ENCODE measurements around the gene GGCX. TPM values are rescaled to one million over a fixed set of nuclear protein-coding genes. Genes with fewer than 3 reads are reported as not detected.
"Not testable (repeated sequence)": the region's sequence is repeated elsewhere in the genome, so short reads cannot be mapped to it uniquely, and the experiment has no call there.

Gene GGCX
- 31.6 and 47.0 TPM in 2 replicates for total RNA-seq (2014; rRNA removed; shearing (Covaris generic); ENCODE audit: low replicate concordance)

GRCh38 chr2:85561280-85562212, at the start of gene GGCX:
GGCX (minus strand) TSS chr2:85561493; CDS start chr2:85561428, 65 bp downstream.
- peak within 1 kb of the TSS; percentile 72 for H3K4me3 ChIP-seq (ENCODE audit: low read length)

GRCh38 chr2:85607268-85608215, 46.2 kb upstream of the GGCX start:
- no peak overlapping the region for H3K9ac ChIP-seq (ENCODE audit: low read length)
- H3K36me3 ChIP-seq (ENCODE audit: insufficient read depth, low read length), result peaks cover 13% of the 10 kb centered on the region; the same call in 1 of the 2 replicates
- H3K4me1 ChIP-seq (ENCODE audit: low read length), result peaks cover 27% of the 10 kb centered on the region
- no peaks in the 10 kb centered on the region for H4K20me1 ChIP-seq (ENCODE audit: insufficient read depth, low read depth, low read length)
- no peak overlapping the region for H2AFZ ChIP-seq (ENCODE audit: low read length)
- H3K9me2 ChIP-seq (replicated peaks; ENCODE audit: insufficient read depth, low read length), result no peaks in the 10 kb centered on the region
- no peaks in the 10 kb centered on the region for H3K9me3 ChIP-seq (ENCODE audit: low read length)
- no peak overlapping the region for H3K4me2 ChIP-seq (ENCODE audit: low read depth, low read length, poor library complexity, severe bottlenecking)
- H3K4me3 ChIP-seq (ENCODE audit: low read length), result no peak overlapping the region
- H3K27me3 ChIP-seq (ENCODE audit: low read length), result no peaks in the 10 kb centered on the region
- H3K79me2 ChIP-seq (ENCODE audit: low read length), result peaks cover 34% of the 10 kb centered on the region
- DNase-seq, result no peak
- no peak overlapping the region for H3K27ac ChIP-seq (ENCODE audit: low read length)

More at GRCh38 chr2:85561280-85562212, at the start of gene GGCX:
- peak within 1 kb of the TSS; percentile 58 for H3K27ac ChIP-seq (ENCODE audit: low read length)
- H3K9me2 ChIP-seq (replicated peaks; ENCODE audit: insufficient read depth, low read length), result no peaks in the 10 kb centered on the region
- peak within 1 kb of the TSS; percentile 99 for H3K4me2 ChIP-seq (ENCODE audit: low read depth, low read length, poor library complexity, severe bottlenecking)
- no peaks in the 10 kb centered on the region for H3K9me3 ChIP-seq (ENCODE audit: low read length)
- peak within 1 kb of the TSS; percentile 31; the same call in 1 of the 2 replicates for H2AFZ ChIP-seq (ENCODE audit: low read length)
- no peaks in the 10 kb centered on the region for H4K20me1 ChIP-seq (ENCODE audit: insufficient read depth, low read depth, low read length)
- peak; percentile 100 for DNase-seq
- H3K9ac ChIP-seq (ENCODE audit: low read length), result peak within 1 kb of the TSS; percentile 80
- H3K4me1 ChIP-seq (ENCODE audit: low read length), result peaks cover 29% of the 10 kb centered on the region
- H3K36me3 ChIP-seq (ENCODE audit: insufficient read depth, low read length), result peaks cover 11% of the 10 kb centered on the region
- H3K27me3 ChIP-seq (ENCODE audit: low read length), result no peaks in the 10 kb centered on the region
- H3K79me2 ChIP-seq (ENCODE audit: low read length), result peaks cover 34% of the 10 kb centered on the region

- no peaks in the 10 kb centered on the region for H4K20me1 ChIP-seq (ENCODE audit: insufficient read depth, low read depth, low read length)
- H3K4me1 ChIP-seq (ENCODE audit: low read length), result peaks cover 29% of the 10 kb centered on the region
- DNase-seq, result no peak
- H3K9me2 ChIP-seq (replicated peaks; ENCODE audit: insufficient read depth, low read length), result no peaks in the 10 kb centered on the region
- H3K79me2 ChIP-seq (ENCODE audit: low read length), result peaks cover 22% of the 10 kb centered on the region
- no peaks in the 10 kb centered on the region for H3K27me3 ChIP-seq (ENCODE audit: low read length)
- no peak overlapping the region for H3K27ac ChIP-seq (ENCODE audit: low read length)
- H3K4me2 ChIP-seq (ENCODE audit: low read depth, low read length, poor library complexity, severe bottlenecking), result no peak overlapping the region
- no peak overlapping the region for H3K4me3 ChIP-seq (ENCODE audit: low read length)
- no peak overlapping the region for H2AFZ ChIP-seq (ENCODE audit: low read length)
- H3K9me3 ChIP-seq (ENCODE audit: low read length), result no peaks in the 10 kb centered on the region
- H3K36me3 ChIP-seq (ENCODE audit: insufficient read depth, low read length), result peaks cover 13% of the 10 kb centered on the region; the same call in 1 of the 2 replicates
- H3K9ac ChIP-seq (ENCODE audit: low read length), result no peak overlapping the region
Observed at GRCh38 chr2:85606116-85606455, 44.8 kb upstream of the GGCX start.

GRCh38 chr2:85605406-85606115, 44.3 kb upstream of the GGCX start:
- no peak overlapping the region for H2AFZ ChIP-seq (ENCODE audit: low read length)
- no peak overlapping the region for H3K4me2 ChIP-seq (ENCODE audit: low read depth, low read length, poor library complexity, severe bottlenecking)
- H3K4me3 ChIP-seq (ENCODE audit: low read length), result no peak overlapping the region
- peaks cover 26% of the 10 kb centered on the region for H3K4me1 ChIP-seq (ENCODE audit: low read length)
- H3K27me3 ChIP-seq (ENCODE audit: low read length), result no peaks in the 10 kb centered on the region
- H3K9me2 ChIP-seq (replicated peaks; ENCODE audit: insufficient read depth, low read length), result no peaks in the 10 kb centered on the region
- peaks cover 18% of the 10 kb centered on the region for H3K79me2 ChIP-seq (ENCODE audit: low read length)
- no peak for DNase-seq
- H4K20me1 ChIP-seq (ENCODE audit: insufficient read depth, low read depth, low read length), result no peaks in the 10 kb centered on the region
- no peak overlapping the region for H3K27ac ChIP-seq (ENCODE audit: low read length)
- peaks cover 13% of the 10 kb centered on the region; the same call in 1 of the 2 replicates for H3K36me3 ChIP-seq (ENCODE audit: insufficient read depth, low read length)
- no peaks in the 10 kb centered on the region for H3K9me3 ChIP-seq (ENCODE audit: low read length)
- H3K9ac ChIP-seq (ENCODE audit: low read length), result no peak overlapping the region

GRCh38 chr2:85604568-85605339, 43.5 kb upstream of the GGCX start:
- H4K20me1 ChIP-seq (ENCODE audit: insufficient read depth, low read depth, low read length), result no peaks in the 10 kb centered on the region
- peaks cover 21% of the 10 kb centered on the region for H3K4me1 ChIP-seq (ENCODE audit: low read length)
- H2AFZ ChIP-seq (ENCODE audit: low read length), result no peak overlapping the region
- DNase-seq, result no peak
- no peak overlapping the region for H3K4me2 ChIP-seq (ENCODE audit: low read depth, low read length, poor library complexity, severe bottlenecking)
- H3K27ac ChIP-seq (ENCODE audit: low read length), result no peak overlapping the region
- no peaks in the 10 kb centered on the region for H3K27me3 ChIP-seq (ENCODE audit: low read length)
- H3K4me3 ChIP-seq (ENCODE audit: low read length), result no peak overlapping the region
- H3K9me3 ChIP-seq (ENCODE audit: low read length), result no peaks in the 10 kb centered on the region
- no peaks in the 10 kb centered on the region for H3K9me2 ChIP-seq (replicated peaks; ENCODE audit: insufficient read depth, low read length)
- peaks cover 13% of the 10 kb centered on the region; the same call in 1 of the 2 replicates for H3K36me3 ChIP-seq (ENCODE audit: insufficient read depth, low read length)
- no peak overlapping the region for H3K9ac ChIP-seq (ENCODE audit: low read length)
- H3K79me2 ChIP-seq (ENCODE audit: low read length), result peaks cover 12% of the 10 kb centered on the region; the same call in 1 of the 2 replicates

GRCh38 chr2:85604133-85604444, 42.8 kb upstream of the GGCX start:
- peak overlapping the region; percentile 70; the same call in 1 of the 2 replicates for H3K4me3 ChIP-seq (ENCODE audit: low read length)
- not testable (repeated sequence) for H2AFZ ChIP-seq (ENCODE audit: low read length); H3K79me2 ChIP-seq (ENCODE audit: low read length); H3K9me3 ChIP-seq (ENCODE audit: low read length); H3K9me2 ChIP-seq (replicated peaks; ENCODE audit: insufficient read depth, low read length); H4K20me1 ChIP-seq (ENCODE audit: insufficient read depth, low read depth, low read length); H3K27me3 ChIP-seq (ENCODE audit: low read length); DNase-seq; H3K27ac ChIP-seq (ENCODE audit: low read length)
- H3K9ac ChIP-seq (ENCODE audit: low read length), result peak overlapping the region; percentile 13; the same call in 1 of the 2 replicates
- H3K36me3 ChIP-seq (ENCODE audit: insufficient read depth, low read length), result peaks cover 13% of the 10 kb centered on the region; the same call in 1 of the 2 replicates
- H3K4me1 ChIP-seq (ENCODE audit: low read length), result peaks cover 21% of the 10 kb centered on the region
- H3K4me2 ChIP-seq (ENCODE audit: low read depth, low read length, poor library complexity, severe bottlenecking), result peak overlapping the region; percentile 83

- Histone ChIP-seq H3K9me2 (replicated peaks; ENCODE audit: insufficient read depth, low read length) (no peaks in the 10 kb centered on the region), H3K27me3 (ENCODE audit: low read length) (no peaks in the 10 kb centered on the region), H3K9me3 (ENCODE audit: low read length) (no peaks in the 10 kb centered on the region), H4K20me1 (ENCODE audit: insufficient read depth, low read depth, low read length) (no peaks in the 10 kb centered on the region), H3K79me2 (ENCODE audit: low read length) (peaks cover 2% of the 10 kb centered on the region), H3K4me3 (ENCODE audit: low read length) (peak within 1 kb of the TSS; percentile 70), H3K4me2 (ENCODE audit: low read depth, low read length, poor library complexity, severe bottlenecking) (peak within 1 kb of the TSS; percentile 83), H3K36me3 (ENCODE audit: insufficient read depth, low read length) (peaks cover 7% of the 10 kb centered on the region; the same call in 1 of the 2 replicates), H3K9ac (ENCODE audit: low read length) (peak within 1 kb of the TSS; percentile 68), H3K4me1 (ENCODE audit: low read length) (peaks cover 31% of the 10 kb centered on the region), H3K27ac (ENCODE audit: low read length) (0 out of 2 replicates have a peak within 1 kb of the TSS, but pooled peaks have one; percentile 10), H2AFZ (ENCODE audit: low read length) (peak within 1 kb of the TSS; percentile 40)
- peak; percentile 98 for DNase-seq
Observed at GRCh38 chr2:85602476-85603234, 41.4 kb upstream of the GGCX start, which contains the start of gene TMEM150A. TMEM150A (minus strand) TSS chr2:85602698; CDS start chr2:85601948, 750 bp downstream.
